GM20000 (cell line): ENCODE data around the gene WDSUB1.

Source experiments
- DNase-seq: peaks from one replicate; pipeline ENCODE4 v3.0.0; 2012; ENCODE audit warnings: low spot score
- TF ChIP-seq, protein P1 (sequence below): IDR thresholded peaks from 2 replicates; pipeline ENCODE4 v1.5.1; 2012; ENCODE audit warnings: mild to moderate bottlenecking, control low read depth; ENCODE audit errors: extremely low read depth, missing control alignments

WDSUB1 gene

DNA sequence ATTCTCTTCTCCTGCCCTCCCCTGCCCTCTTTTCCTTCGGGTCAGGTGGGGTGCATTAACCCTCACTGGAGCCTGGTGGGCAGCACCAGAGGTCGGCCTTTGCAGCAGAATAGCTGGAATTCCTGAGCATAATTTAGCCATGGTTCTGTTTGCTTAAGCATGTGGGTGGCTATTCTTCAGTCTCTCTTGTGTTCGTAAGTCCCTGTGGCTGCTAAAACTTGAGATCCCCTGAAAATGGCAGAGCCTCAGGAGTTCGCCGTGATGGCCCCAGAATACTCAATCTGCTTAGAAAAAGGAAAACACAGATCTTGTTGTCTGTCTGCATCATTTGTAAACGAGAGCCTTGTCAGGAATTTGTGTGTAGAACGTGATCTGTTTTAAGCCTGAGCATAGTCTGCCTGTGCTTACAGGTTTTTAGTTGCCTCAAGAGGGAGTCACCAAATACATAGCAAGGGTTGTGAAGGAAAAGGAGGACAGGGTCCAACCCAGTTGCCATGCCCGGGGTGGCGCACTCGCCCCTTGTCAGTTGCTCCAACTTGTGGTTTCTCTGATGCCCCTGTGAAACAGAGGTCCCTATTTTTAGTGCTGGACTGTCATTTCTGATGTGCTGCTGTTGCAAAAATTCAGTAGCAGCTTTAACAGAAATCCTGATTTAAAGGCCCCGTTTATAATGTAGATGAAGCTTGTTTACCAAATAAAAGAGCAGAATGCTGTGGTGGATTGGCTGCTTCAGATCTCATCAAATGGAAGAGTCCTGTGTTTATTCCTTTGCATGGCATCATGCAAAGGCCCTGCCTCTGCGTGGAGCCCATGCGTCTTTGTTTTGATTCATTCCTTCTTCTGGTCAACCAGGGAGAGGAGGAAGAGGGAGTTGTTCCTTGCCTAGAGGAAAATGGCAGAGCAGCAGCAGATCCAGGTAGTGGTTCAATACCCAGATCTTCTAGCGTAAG lies 74.8 kb downstream of the WDSUB1 start:
- TF ChIP-seq, protein P1, sequence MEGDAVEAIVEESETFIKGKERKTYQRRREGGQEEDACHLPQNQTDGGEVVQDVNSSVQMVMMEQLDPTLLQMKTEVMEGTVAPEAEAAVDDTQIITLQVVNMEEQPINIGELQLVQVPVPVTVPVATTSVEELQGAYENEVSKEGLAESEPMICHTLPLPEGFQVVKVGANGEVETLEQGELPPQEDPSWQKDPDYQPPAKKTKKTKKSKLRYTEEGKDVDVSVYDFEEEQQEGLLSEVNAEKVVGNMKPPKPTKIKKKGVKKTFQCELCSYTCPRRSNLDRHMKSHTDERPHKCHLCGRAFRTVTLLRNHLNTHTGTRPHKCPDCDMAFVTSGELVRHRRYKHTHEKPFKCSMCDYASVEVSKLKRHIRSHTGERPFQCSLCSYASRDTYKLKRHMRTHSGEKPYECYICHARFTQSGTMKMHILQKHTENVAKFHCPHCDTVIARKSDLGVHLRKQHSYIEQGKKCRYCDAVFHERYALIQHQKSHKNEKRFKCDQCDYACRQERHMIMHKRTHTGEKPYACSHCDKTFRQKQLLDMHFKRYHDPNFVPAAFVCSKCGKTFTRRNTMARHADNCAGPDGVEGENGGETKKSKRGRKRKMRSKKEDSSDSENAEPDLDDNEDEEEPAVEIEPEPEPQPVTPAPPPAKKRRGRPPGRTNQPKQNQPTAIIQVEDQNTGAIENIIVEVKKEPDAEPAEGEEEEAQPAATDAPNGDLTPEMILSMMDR: no peak
- DNase-seq: no peak

DNA sequence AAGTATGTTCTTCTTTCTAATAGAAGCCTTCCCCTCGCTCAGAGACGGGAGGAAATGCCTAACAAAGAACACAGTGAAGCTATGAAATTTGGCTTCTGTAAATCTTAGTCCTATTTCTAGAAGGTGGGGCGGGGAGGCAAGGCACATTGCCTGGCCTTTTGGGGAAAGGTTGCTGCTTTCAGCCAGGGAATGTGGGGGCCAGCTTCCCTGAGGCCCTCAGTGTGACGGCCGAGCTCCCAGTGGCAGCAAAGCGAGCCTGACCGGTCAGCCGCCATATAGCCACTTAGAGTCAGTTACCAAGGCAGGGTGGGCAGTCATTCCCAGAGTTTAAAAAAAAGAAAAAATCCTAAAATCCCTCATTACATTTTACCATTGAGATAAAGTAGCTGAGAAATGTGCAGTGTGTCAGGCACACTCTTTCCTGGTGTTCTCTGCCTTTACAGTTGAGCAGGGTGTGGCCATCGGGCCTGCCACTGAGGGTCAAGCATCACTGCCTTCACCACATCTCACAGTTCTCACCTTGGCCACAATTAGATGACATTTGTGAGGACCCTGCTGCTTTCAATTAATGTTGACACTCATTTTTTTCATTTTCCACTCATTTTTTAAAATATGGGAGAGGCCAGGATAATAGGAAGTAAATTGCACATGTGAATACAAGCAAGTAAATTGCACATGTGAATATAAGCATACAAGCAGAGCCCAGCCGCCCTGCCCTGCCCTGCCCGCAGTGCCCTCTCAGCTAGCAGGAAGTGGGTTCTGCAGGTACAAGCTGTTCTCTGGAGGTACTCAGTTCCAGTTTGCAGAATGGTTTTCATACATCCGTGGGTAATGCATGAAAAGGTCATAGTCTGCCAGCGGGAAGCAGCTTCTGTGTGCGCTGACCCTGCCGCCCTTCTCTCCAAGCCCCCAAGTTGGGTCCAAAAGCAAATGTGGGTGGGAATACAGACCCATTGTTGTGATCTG lies 76.9 kb downstream of the WDSUB1 start:
- TF ChIP-seq, protein P1: no peak
- DNase-seq: no peak

GRCh38 chr2:159208438-159208837 lies 78.1 kb downstream of the WDSUB1 start:
- DNase-seq: no peak
- TF ChIP-seq, protein P1: no peak

GRCh38 chr2:159206736-159207380 lies 79.6 kb downstream of the WDSUB1 start:
- TF ChIP-seq, protein P1: no peak
- no peak for DNase-seq

DNA sequence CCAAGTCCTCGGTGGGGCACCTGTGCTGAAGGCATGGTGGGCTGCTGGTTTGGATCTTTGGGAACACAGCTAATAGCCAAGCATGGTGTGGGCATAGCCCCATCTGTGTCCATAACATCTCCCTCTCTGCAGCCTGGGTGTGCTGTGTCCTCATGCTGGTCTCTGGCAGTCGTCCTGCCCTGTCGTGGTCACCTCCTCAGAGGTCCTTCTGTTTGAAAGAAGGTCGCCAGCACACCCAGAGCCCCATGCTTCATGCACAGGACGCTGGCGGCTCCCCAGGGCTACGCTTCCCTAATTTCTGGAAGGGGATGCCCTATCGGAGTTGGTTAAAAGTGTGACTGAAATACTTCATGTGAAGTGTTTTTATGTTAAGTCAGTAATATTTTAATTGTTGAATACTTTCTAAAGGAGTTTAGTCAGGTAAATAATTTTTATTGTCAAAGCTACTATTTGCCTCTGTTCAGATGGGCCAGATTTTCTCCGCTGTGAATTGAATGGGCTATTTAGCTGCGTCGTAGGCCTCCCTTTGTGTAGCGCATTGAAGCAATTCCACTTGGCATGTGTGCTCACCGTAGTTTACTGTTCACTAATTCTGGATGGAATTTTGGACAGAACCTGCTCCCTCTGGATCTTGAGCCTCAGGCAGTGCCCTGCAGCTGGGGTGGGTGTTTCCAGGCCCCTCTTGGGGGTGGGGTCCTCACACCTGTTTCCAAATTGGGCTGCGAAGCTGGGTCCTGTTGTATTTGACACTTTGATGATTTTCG lies 81.9 kb downstream of the WDSUB1 start:
- TF ChIP-seq, protein P1: no peak
- DNase-seq: no peak

DNA sequence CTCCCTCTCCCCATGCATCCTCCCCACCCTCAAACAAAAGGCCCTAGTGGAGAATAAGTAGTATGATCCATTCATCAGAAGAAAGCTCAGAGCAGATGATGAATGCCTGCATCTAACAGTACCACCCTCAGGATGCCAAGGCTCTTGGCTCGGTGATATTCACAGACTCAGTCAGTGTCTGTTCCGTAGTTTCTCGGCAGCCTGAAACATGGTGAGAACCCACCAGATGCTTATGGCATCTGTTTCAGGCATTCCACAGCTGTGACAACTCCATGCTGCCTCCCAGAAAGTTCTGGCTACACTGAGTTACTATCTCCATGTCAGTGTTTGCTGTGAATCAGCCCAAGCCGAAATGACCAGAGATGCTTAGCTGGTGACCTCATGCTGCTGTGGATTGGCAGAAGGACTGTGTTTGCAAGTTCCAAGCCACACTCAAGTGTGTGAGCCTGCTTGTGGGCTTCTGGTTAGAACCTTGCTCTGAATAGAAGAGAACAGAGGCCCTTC lies 83.9 kb downstream of the WDSUB1 start:
- no peak for DNase-seq
- TF ChIP-seq, protein P1: no peak
